ENCODE results near the gene RHOB. TPM values are rescaled to one million over a fixed set of nuclear protein-coding genes. Genes with fewer than 3 reads are reported as not detected.

RHOB gene
- polyA plus RNA-seq, 1 of the 3 experiments (the other 2 are of a cell fraction) = 50.3 TPM

DNA sequence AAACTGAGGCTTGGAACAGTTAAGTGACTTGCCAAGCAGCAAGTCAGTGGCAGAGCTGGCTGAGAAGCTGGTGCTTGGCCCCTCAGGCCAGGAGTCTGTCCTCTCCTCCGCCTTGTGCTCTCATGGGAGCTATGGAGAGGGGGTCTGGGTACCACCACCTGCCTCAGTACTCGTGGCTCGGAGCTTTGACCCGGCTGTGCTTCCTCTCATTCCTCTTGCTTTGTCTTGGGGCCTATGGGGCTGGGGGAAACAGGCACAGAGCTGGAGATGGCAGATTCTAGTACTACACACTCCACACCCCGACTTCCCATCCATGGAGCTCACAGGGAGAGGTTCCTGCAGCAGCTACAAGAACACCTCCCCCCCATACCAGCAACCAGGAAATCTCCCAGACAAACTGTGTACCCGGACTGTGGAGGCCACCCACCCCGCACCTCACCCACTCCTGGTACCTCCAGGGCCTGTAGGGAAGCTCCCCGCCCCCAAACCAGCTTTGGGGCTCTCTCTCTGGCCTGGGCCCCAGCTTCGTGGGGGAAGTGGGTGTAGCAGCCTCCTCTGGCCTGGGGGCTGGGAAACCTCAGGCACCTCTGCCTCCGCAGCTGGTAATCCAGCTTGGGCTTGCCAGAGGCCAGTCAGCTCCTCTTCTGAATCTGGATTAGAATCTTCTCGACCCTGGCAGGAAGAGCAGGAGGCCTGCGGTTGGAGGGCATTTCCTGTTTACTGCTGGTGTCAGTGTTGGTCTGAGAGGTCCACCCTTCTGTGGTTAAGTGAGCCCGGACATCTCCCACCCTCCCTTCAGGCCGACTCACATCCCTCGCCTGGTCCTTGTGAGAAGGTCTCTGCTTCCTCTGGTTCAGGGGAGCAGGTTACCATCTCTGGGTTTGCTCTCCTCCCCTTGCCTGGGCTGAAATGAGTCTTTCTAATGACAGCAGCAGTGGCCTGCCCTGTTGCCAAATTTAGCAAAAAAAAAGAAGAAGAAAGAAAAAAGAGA, 22.3 kb upstream of the RHOB start (continued):
- TF ChIP-seq, protein P1, sequence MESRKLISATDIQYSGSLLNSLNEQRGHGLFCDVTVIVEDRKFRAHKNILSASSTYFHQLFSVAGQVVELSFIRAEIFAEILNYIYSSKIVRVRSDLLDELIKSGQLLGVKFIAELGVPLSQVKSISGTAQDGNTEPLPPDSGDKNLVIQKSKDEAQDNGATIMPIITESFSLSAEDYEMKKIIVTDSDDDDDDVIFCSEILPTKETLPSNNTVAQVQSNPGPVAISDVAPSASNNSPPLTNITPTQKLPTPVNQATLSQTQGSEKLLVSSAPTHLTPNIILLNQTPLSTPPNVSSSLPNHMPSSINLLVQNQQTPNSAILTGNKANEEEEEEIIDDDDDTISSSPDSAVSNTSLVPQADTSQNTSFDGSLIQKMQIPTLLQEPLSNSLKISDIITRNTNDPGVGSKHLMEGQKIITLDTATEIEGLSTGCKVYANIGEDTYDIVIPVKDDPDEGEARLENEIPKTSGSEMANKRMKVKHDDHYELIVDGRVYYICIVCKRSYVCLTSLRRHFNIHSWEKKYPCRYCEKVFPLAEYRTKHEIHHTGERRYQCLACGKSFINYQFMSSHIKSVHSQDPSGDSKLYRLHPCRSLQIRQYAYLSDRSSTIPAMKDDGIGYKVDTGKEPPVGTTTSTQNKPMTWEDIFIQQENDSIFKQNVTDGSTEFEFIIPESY (IDR thresholded peaks at IDR 0.05; ENCODE audit: borderline replicate concordance, low read depth) = no peak
- TF ChIP-seq MEF2A (IDR thresholded peaks at IDR 0.05; ENCODE audit: borderline replicate concordance, low read depth) (no peak; the same call in 1 of the 2 replicates), FOSL2 (IDR thresholded peaks at IDR 0.05; ENCODE audit: borderline replicate concordance, low read depth) (peak; percentile 47; the same call in 1 of the 2 replicates), PBX3 (IDR thresholded peaks at IDR 0.05) (peak; percentile 78)
- TF ChIP-seq, protein P2, sequence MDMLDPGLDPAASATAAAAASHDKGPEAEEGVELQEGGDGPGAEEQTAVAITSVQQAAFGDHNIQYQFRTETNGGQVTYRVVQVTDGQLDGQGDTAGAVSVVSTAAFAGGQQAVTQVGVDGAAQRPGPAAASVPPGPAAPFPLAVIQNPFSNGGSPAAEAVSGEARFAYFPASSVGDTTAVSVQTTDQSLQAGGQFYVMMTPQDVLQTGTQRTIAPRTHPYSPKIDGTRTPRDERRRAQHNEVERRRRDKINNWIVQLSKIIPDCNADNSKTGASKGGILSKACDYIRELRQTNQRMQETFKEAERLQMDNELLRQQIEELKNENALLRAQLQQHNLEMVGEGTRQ (IDR thresholded peaks at IDR 0.05; ENCODE audit: borderline replicate concordance, low read depth, low read length) = no peak
- TF ChIP-seq, protein P3, sequence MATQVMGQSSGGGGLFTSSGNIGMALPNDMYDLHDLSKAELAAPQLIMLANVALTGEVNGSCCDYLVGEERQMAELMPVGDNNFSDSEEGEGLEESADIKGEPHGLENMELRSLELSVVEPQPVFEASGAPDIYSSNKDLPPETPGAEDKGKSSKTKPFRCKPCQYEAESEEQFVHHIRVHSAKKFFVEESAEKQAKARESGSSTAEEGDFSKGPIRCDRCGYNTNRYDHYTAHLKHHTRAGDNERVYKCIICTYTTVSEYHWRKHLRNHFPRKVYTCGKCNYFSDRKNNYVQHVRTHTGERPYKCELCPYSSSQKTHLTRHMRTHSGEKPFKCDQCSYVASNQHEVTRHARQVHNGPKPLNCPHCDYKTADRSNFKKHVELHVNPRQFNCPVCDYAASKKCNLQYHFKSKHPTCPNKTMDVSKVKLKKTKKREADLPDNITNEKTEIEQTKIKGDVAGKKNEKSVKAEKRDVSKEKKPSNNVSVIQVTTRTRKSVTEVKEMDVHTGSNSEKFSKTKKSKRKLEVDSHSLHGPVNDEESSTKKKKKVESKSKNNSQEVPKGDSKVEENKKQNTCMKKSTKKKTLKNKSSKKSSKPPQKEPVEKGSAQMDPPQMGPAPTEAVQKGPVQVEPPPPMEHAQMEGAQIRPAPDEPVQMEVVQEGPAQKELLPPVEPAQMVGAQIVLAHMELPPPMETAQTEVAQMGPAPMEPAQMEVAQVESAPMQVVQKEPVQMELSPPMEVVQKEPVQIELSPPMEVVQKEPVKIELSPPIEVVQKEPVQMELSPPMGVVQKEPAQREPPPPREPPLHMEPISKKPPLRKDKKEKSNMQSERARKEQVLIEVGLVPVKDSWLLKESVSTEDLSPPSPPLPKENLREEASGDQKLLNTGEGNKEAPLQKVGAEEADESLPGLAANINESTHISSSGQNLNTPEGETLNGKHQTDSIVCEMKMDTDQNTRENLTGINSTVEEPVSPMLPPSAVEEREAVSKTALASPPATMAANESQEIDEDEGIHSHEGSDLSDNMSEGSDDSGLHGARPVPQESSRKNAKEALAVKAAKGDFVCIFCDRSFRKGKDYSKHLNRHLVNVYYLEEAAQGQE (IDR thresholded peaks at IDR 0.05; ENCODE audit: low read depth, low read length) = peak; percentile 45; the same call in 1 of the 2 replicates

DNA sequence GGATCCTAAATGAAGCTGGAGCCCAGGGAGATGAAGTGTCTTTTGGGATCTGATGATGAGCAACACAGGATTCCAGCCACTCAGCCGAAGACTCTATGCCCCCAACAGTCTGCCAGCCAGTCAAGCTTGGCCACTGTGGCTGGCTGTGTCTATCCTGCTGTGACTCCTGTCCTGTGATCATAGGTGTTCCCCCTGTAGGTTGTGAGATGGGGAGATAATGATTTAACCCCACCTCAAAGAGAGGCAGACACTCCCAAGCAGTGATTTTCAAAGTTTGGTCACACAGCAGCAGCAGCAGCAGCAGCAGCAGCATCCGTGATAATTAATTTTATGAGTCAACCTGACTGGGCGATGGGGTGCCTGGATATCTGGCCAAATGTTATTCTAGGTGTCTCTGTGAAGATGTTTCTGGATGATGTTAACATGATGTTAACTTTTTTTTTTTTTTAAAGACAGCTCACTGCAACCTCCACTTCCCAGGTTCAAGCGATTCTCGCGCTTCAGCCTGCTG, 21.4 kb upstream of the RHOB start:
- peak overlapping the region; percentile 3; the same call in 1 of the 2 replicates for H3K9ac ChIP-seq
- no peaks in the 10 kb centered on the region for H3K79me2 ChIP-seq (ENCODE audit: insufficient read depth)
- 0 out of 4 replicates have a peak overlapping the region, but pooled peaks of 1 of the 2 experiments have one; percentile 3 for H3K4me3 ChIP-seq (ENCODE audit: low read depth in 2 of 2, low read length in 1 of 2)
- H3K9me3 ChIP-seq = no peaks in the 10 kb centered on the region
- H3K27ac ChIP-seq (ENCODE audit: low read depth in 2 of 2, low read length in 1 of 2) = peak overlapping the region in 1 of 2 experiments; percentile 57; a peak in 2 of 4 replicates
- peak overlapping the region; percentile 50 for H3K4me2 ChIP-seq
- no peaks in the 10 kb centered on the region for H3K9me2 ChIP-seq
- H2AFZ ChIP-seq (ENCODE audit: low read depth) = no peak overlapping the region; the same call in 1 of the 2 replicates
- POLR2A ChIA-PET = interaction anchor here (1.3 kb wide), 1 partner anchor 22 kb away, joined by 8 read pairs; the partner anchor contains the start of gene RHOB
- CTCF ChIA-PET = interaction anchor here (0.6 to 18.3 kb wide), 10 partner anchors 13 to 241 kb away, joined by 3 to 243 read pairs (median 9); partner anchors contain the start of gene HS1BP3
- H3K27me3 ChIP-seq (ENCODE audit: insufficient read depth) = no peaks in the 10 kb centered on the region
- 61% methylated on average over 6 of the region's 6 CpGs for WGBS (ENCODE audit: low lambda C conversion rate)
- no peaks in the 10 kb centered on the region for H4K20me1 ChIP-seq (ENCODE audit: insufficient read depth)
- no peaks in the 10 kb centered on the region for H3K36me3 ChIP-seq (replicated peaks in 1 of 2; ENCODE audit: control insufficient read depth in 1 of 2, insufficient read depth in 2 of 2, low read length in 1 of 2)
- DNase-seq = peak; percentile 40
- peaks cover 25 to 32% of the 10 kb centered on the region in 2 experiments for H3K4me1 ChIP-seq (ENCODE audit: control insufficient read depth in 1 of 2, insufficient read depth in 2 of 2, low read depth in 1 of 2, low read length in 1 of 2)
- peaks cover 11% of the 10 kb centered on the region for H3F3A ChIP-seq (replicated peaks; ENCODE audit: insufficient read depth)
- TF ChIP-seq EP300 (IDR thresholded peaks at IDR 0.05; ENCODE audit: borderline replicate concordance in 1 of 2, low read depth in 1 of 2, low read length in 1 of 2) (no peak; a peak in 1 of 4 replicates), SIN3A (IDR thresholded peaks at IDR 0.05; ENCODE audit: borderline replicate concordance, low read depth, low read length) (no peak), EZH2phosphoT487 (IDR thresholded peaks at IDR 0.05; ENCODE audit: borderline replicate concordance, low read depth) (no peak), FOSL2 (IDR thresholded peaks at IDR 0.05; ENCODE audit: borderline replicate concordance, low read depth) (peak; percentile 54; the same call in 1 of the 2 replicates), RCOR1 (IDR thresholded peaks at IDR 0.05; ENCODE audit: low read length) (0 out of 2 replicates have a peak, but pooled peaks have one; percentile 5), YY1 (IDR thresholded peaks at IDR 0.05; ENCODE audit: low read depth) (no peak)
- TF ChIP-seq, protein P2 (IDR thresholded peaks at IDR 0.05; ENCODE audit: borderline replicate concordance, low read depth, low read length) = no peak
- TF ChIP-seq, protein P4, sequence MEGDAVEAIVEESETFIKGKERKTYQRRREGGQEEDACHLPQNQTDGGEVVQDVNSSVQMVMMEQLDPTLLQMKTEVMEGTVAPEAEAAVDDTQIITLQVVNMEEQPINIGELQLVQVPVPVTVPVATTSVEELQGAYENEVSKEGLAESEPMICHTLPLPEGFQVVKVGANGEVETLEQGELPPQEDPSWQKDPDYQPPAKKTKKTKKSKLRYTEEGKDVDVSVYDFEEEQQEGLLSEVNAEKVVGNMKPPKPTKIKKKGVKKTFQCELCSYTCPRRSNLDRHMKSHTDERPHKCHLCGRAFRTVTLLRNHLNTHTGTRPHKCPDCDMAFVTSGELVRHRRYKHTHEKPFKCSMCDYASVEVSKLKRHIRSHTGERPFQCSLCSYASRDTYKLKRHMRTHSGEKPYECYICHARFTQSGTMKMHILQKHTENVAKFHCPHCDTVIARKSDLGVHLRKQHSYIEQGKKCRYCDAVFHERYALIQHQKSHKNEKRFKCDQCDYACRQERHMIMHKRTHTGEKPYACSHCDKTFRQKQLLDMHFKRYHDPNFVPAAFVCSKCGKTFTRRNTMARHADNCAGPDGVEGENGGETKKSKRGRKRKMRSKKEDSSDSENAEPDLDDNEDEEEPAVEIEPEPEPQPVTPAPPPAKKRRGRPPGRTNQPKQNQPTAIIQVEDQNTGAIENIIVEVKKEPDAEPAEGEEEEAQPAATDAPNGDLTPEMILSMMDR (IDR thresholded peaks at IDR 0.05) = no peak
- TF ChIP-seq, protein P5, sequence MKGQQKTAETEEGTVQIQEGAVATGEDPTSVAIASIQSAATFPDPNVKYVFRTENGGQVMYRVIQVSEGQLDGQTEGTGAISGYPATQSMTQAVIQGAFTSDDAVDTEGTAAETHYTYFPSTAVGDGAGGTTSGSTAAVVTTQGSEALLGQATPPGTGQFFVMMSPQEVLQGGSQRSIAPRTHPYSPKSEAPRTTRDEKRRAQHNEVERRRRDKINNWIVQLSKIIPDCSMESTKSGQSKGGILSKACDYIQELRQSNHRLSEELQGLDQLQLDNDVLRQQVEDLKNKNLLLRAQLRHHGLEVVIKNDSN (IDR thresholded peaks at IDR 0.05; ENCODE audit: borderline replicate concordance, low read depth) = no peak

Measured in SK-N-SH (cell line).